GM12878 (cell line): Measurements from ENCODE around the gene GLT1D1. TPM values are rescaled to one million over a fixed set of nuclear protein-coding genes. Genes with fewer than 3 reads are reported as not detected.

Experiments used
- ATAC-seq: fragments of 200-7000 bp; cut with Tn5 transposase; 3 replicates; pipeline ENCODE4 v1.9.1; 2020; ENCODE audit warnings: mild to moderate bottlenecking, moderate library complexity
- BruUV-seq: library from RNA; stranded (reverse); fragments of 400-500 nt; replicated peaks from 2 replicates; lab custom pipeline; 2021; lab: Mats Ljungman, UMichigan
- CTCF ChIA-PET: fragments of 300-600 bp; sonication (Branson Sonifier 250); formaldehyde crosslinking; extraction: SDS; loops from one replicate; lab custom pipeline; 2021; ENCODE audit warnings: inconsistent platforms; lab: Yijun Ruan, JAX
- POLR2A ChIA-PET: fragments of 350-600 bp; formaldehyde crosslinking; extraction: SDS; loops from one replicate; lab custom pipeline; 2021; ENCODE audit warnings: inconsistent platforms; lab: Charles Lee
- RAD21 ChIA-PET: fragments of 300-600 bp; sonication (Branson Sonifier 250); formaldehyde crosslinking; loops from one replicate; lab custom pipeline; 2023; ENCODE audit warnings: antibody characterized with exemption; ENCODE audit not compliant: unreplicated experiment; lab: Charles Lee
- SMC1A ChIA-PET: fragments of 300-600 bp; sonication (Branson Sonifier 250); formaldehyde crosslinking; loops from one replicate; lab custom pipeline; 2023; ENCODE audit not compliant: unreplicated experiment, uncharacterized antibody; lab: Charles Lee
- DNase-seq: peaks from one replicate; pipeline ENCODE4 v3.0.0-alpha.2; 2011; ENCODE audit warnings: low read depth, low spot score
- FAIRE-seq: peaks from 3 replicates; lab custom pipeline; 2011; peaks lifted over from hg19 to GRCh38; lab: Jason Lieb, UNC
- H2AFZ ChIP-seq: 2 replicates; pipeline ENCODE4 v1.6.0; 2011; ENCODE audit warnings: low read depth, low read length, control low read depth; ENCODE audit not compliant: control insufficient read depth
- H3K27ac ChIP-seq: 2 replicates; pipeline ENCODE4 v1.5.1; 2011; ENCODE audit warnings: control low read depth; ENCODE audit not compliant: control insufficient read depth, insufficient read depth
- H3K27me3 ChIP-seq, 2 experiments: replicated peaks in 1 of 2; 2 replicates each; pipeline versions ENCODE4 v1.6.0 to v1.6.1; 2011; ENCODE audit warnings: low read length in 1 of 2; ENCODE audit not compliant: control insufficient read depth in 2 of 2, insufficient read depth in 2 of 2
- H3K36me3 ChIP-seq, 2 experiments: 2 replicates each; pipeline ENCODE4 v1.5.1; 2011; ENCODE audit warnings: low read length in 1 of 2; ENCODE audit not compliant: control insufficient read depth in 2 of 2, insufficient read depth in 2 of 2
- H3K4me1 ChIP-seq: 2 replicates; pipeline ENCODE4 v1.6.1; 2011; ENCODE audit warnings: mild to moderate bottlenecking, low read length, moderate library complexity, mixed read lengths; ENCODE audit not compliant: control insufficient read depth, insufficient read depth
- H3K4me2 ChIP-seq: 2 replicates; pipeline ENCODE4 v1.6.0; 2011; ENCODE audit warnings: control low read depth; ENCODE audit not compliant: control insufficient read depth, insufficient read depth
- H3K4me3 ChIP-seq: fragments of 200-600 bp; sonication (generic); 2 replicates; pipeline ENCODE4 v1.5.1; 2016
- H3K79me2 ChIP-seq: 2 replicates; pipeline ENCODE4 v1.6.0; 2011; ENCODE audit warnings: low read length; ENCODE audit not compliant: control insufficient read depth, insufficient read depth
- H3K9ac ChIP-seq: 2 replicates; pipeline ENCODE4 v1.8.0; 2011; ENCODE audit warnings: low read length, control low read depth, mixed read lengths; ENCODE audit not compliant: control insufficient read depth, insufficient read depth
- H3K9me3 ChIP-seq: replicated peaks from 3 replicates; pipeline ENCODE4 v1.5.1; 2011; ENCODE audit warnings: mild to moderate bottlenecking, low read length; ENCODE audit not compliant: control insufficient read depth, insufficient read depth
- H4K20me1 ChIP-seq: 2 replicates; pipeline ENCODE4 v1.6.0; 2011; ENCODE audit not compliant: control insufficient read depth, insufficient read depth
- CBFB ChIP-seq: IDR thresholded peaks from 2 replicates; pipeline ENCODE4 v1.6.1; 2016; ENCODE audit warnings: antibody characterized with exemption, low read depth
- E2F4 ChIP-seq: IDR thresholded peaks from 2 replicates; pipeline ENCODE4 v1.6.1; 2012; ENCODE audit warnings: low read depth, low read length, improper control_type of control experiment
- ETV6 ChIP-seq, 2 experiments: fragments of 450-650 bp in 1 of 2; IDR thresholded peaks in 1 of 2; conservative IDR thresholded peaks in 1 of 2; 2 replicates each; pipeline ENCODE4 v1.6.1; 2014; ENCODE audit warnings: antibody characterized with exemption in 1 of 2, borderline replicate concordance in 1 of 2, low read depth in 1 of 2, mild to moderate bottlenecking in 1 of 2, moderate library complexity in 1 of 2
- FOXM1 ChIP-seq: IDR thresholded peaks from 2 replicates; pipeline ENCODE4 v1.6.1; 2012; ENCODE audit warnings: low read depth, mild to moderate bottlenecking, inconsistent platforms, low read length, moderate library complexity
- HCFC1 ChIP-seq: fragments of 150-350 bp; IDR thresholded peaks from 2 replicates; pipeline ENCODE4 v1.6.1; 2014; ENCODE audit warnings: low read length
- KDM1A ChIP-seq: fragments of 200-600 bp; sonication (generic); IDR thresholded peaks from 2 replicates; pipeline ENCODE4 v1.6.1; 2016; ENCODE audit warnings: borderline replicate concordance
- MYC ChIP-seq: IDR thresholded peaks from 2 replicates; pipeline ENCODE4 v1.6.1; 2011; ENCODE audit warnings: mild to moderate bottlenecking, low read length, moderate library complexity, inconsistent platforms; ENCODE audit not compliant: insufficient read depth, insufficient replicate concordance, insufficient read length, severe bottlenecking
- NFXL1 ChIP-seq: fragments of 450-650 bp; IDR thresholded peaks from 2 replicates; pipeline ENCODE4 v1.6.1; 2017; ENCODE audit warnings: antibody characterized with exemption, mild to moderate bottlenecking, borderline replicate concordance
- NR2F1 ChIP-seq: fragments of 450-650 bp; conservative IDR thresholded peaks from 2 replicates; pipeline ENCODE4 v1.6.1; 2017; ENCODE audit warnings: mild to moderate bottlenecking
- RCOR1 ChIP-seq: conservative IDR thresholded peaks from 2 replicates; pipeline ENCODE4 v1.6.1; 2012; ENCODE audit warnings: low read depth, low read length, improper control_type of control experiment
- SKIL ChIP-seq: fragments of 450-650 bp; IDR thresholded peaks from 2 replicates; pipeline ENCODE4 v1.6.1; 2017; ENCODE audit warnings: mild to moderate bottlenecking, low read depth, inconsistent platforms; ENCODE audit not compliant: poor library complexity, severe bottlenecking
- SMC3 ChIP-seq: IDR thresholded peaks from 2 replicates; pipeline ENCODE4 v1.6.1; 2011; ENCODE audit warnings: low read length, improper control_type of control experiment, borderline replicate concordance
- SREBF1 ChIP-seq: IDR thresholded peaks from 2 replicates; pipeline ENCODE4 v1.6.1; 2012; ENCODE audit warnings: mild to moderate bottlenecking, low read length
- STAT3 ChIP-seq: IDR thresholded peaks from 2 replicates; pipeline ENCODE4 v1.6.1; 2011; ENCODE audit warnings: low read depth, low read length, improper control_type of control experiment
- TAF1 ChIP-seq: IDR thresholded peaks from 2 replicates; pipeline ENCODE4 v1.6.1; 2011; ENCODE audit warnings: mild to moderate bottlenecking, low read depth, low read length, borderline replicate concordance
- USF2 ChIP-seq: IDR thresholded peaks from 2 replicates; pipeline ENCODE4 v1.6.1; 2011; ENCODE audit warnings: low read depth, low read length, improper control_type of control experiment, borderline replicate concordance
- ZNF384 ChIP-seq: IDR thresholded peaks from 2 replicates; pipeline ENCODE4 v1.6.1; 2012; ENCODE audit warnings: low read depth, mild to moderate bottlenecking, low read length, improper control_type of control experiment, borderline replicate concordance
- WGBS: methylation state at CpG from one replicate; pipeline ENCODE4 v1.1.6; 2016; ENCODE audit warnings: low lambda C conversion rate; ENCODE audit not compliant: insufficient replicate concordance, insufficient coverage; ENCODE audit errors: missing lambda C conversion rate; 5-methylcytosine and 5-hydroxymethylcytosine counted together
- in situ Hi-C: fragments of 300-500 bp; cut with MboI; formaldehyde crosslinking; loops from 9 replicates; pipeline ENCODE4 v1.14.3; 2018; ENCODE audit warnings: mixed read lengths
- intact Hi-C: fragments of 100-400 bp; cut with micrococcal nuclease; formaldehyde crosslinking; loops from one replicate; pipeline ENCODE4 v1.14.2; 2022; ENCODE audit not compliant: unreplicated experiment
- polyA plus RNA-seq, 11 experiments: library from polyadenylated mRNA; depleted of rRNA in 4 of 11; unstranded in 6 of 11; stranded (reverse) in 5 of 11; fragments of >200 nt; fragmentation: Nextera tagmentation in 4 of 11; fragmentation: Illumina TruSeq in 1 of 11; extraction: Ambion mirVana in 4 of 11; extraction: Trizol in 1 of 11; gene quantifications; 1 replicate in 1 of 11; 2 replicates in 10 of 11; pipeline versions ENCODE4 v1.2.1 to v1.2.3, GENCODE V29; 2011 to 2016; ENCODE audit warnings: inconsistent platforms in 2 of 11, missing spikeins in 2 of 11, low read depth in 1 of 11
- total RNA-seq, 4 experiments: library from RNA; depleted of rRNA in 3 of 4; stranded (reverse); fragments of >200 nt in 3 of 4; fragmentation: Illumina TruSeq in 1 of 4; extraction: Trizol in 1 of 4; gene quantifications; 2 replicates each; pipeline versions ENCODE4 v1.2.1 to v1.2.3, GENCODE V29; 2013 to 2021

The GLT1D1 gene
- total and polyA plus RNA-seq, 10 of the 15 experiments (the other 5 are each of a cell fraction or from before 2014, with no cell fraction given): 0.42 to 62.8 (median 3.0) TPM

GRCh38 chr12:128861226-128862016, 8.1 kb downstream of the GLT1D1 start:
- H3K4me1 ChIP-seq: peaks cover 7% of the 10 kb centered on the region; the same call in 1 of the 2 replicates
- POLR2A ChIA-PET: no interaction called here
- RAD21 ChIA-PET: no interaction called here
- H4K20me1 ChIP-seq: 0 out of 2 replicates have a peak, but pooled peaks cover 3% of the 10 kb centered on the region
- H3K27ac ChIP-seq: no peak overlapping the region
- TF ChIP-seq USF2 (no peak), FOXM1 (no peak), MYC (no peak), SKIL (no peak), TAF1 (no peak), NFXL1 (no peak), RCOR1 (no peak), CBFB (no peak), E2F4 (no peak), ETV6 (conservative IDR thresholded peaks at IDR 0.05 in 1 of 2, IDR thresholded peaks at IDR 0.05 in 1 of 2; ENCODE audit: borderline replicate concordance in 1 of 2, low read depth in 1 of 2) (no peak), SREBF1 (no peak), HCFC1 (no peak), SMC3 (no peak), STAT3 (no peak), ZNF384 (no peak), KDM1A (no peak), NR2F1 (no peak)
- TF ChIP-seq, all 136 proteins: peak for 0
- Histone ChIP-seq H3K9ac (no peak overlapping the region), H3K9me3 (no peaks in the 10 kb centered on the region; the same call in 2 of the 3 replicates), H3K4me3 (no peak overlapping the region), H3K79me2 (no peaks in the 10 kb centered on the region), H3K27me3 (no peaks in the 10 kb centered on the region), H2AFZ (no peak overlapping the region), H3K4me2 (no peak overlapping the region), H3K36me3 (no peaks in the 10 kb centered on the region; a peak in 1 of 4 replicates)
- 72% methylated on average over 15 of the region's 15 CpGs for WGBS
- CTCF ChIA-PET: no interaction called here
- intact Hi-C loops (no loop called here), in situ Hi-C loops (no loop called here)
- SMC1A ChIA-PET: no interaction called here
- BruUV-seq: no TSS peak
- ATAC-seq (no peak), FAIRE-seq (no peak), DNase-seq (no peak)
